ENCODE results near the gene EDEM3.
"Not testable (repeated sequence)": the region's sequence is repeated elsewhere in the genome, so short reads cannot be mapped to it uniquely, and the experiment has no call there.

Gene EDEM3

GRCh38 chr1:184768467-184768866 lies 13.8 kb upstream of the EDEM3 start:
- DNase-seq (ENCODE audit: low spot score), result no peak

- no peak for DNase-seq (ENCODE audit: low spot score)
Measured at GRCh38 chr1:184767591-184767990, 12.9 kb upstream of the EDEM3 start.

GRCh38 chr1:184764483-184764882 lies 9.8 kb upstream of the EDEM3 start:
- DNase-seq (ENCODE audit: low spot score), result no peak

- not testable (repeated sequence) for DNase-seq (ENCODE audit: low spot score)
Measured at GRCh38 chr1:184763520-184763919, 8.9 kb upstream of the EDEM3 start.

GRCh38 chr1:184761969-184762485 lies 7.4 kb upstream of the EDEM3 start:
- DNase-seq (ENCODE audit: low spot score), result no peak

- DNase-seq (ENCODE audit: low spot score), result no peak
Measured at GRCh38 chr1:184759651-184760050, 5.0 kb upstream of the EDEM3 start.

GRCh38 chr1:184759112-184759511 lies 4.5 kb upstream of the EDEM3 start:
- DNase-seq (ENCODE audit: low spot score), result no peak

GRCh38 chr1:184757891-184758290 lies 3.2 kb upstream of the EDEM3 start:
- no peak for DNase-seq (ENCODE audit: low spot score)

- DNase-seq (ENCODE audit: low spot score), result no peak
Measured at GRCh38 chr1:184757406-184757805, 2.7 kb upstream of the EDEM3 start.

GRCh38 chr1:184755226-184756065 lies 788 bp upstream of the EDEM3 start:
- DNase-seq (ENCODE audit: low spot score), result no peak

GRCh38 chr1:184753608-184754475 lies 816 bp downstream of the EDEM3 start:
- DNase-seq (ENCODE audit: low spot score), result no peak

- DNase-seq (ENCODE audit: low spot score), result no peak
Measured at GRCh38 chr1:184753117-184753516, 1.5 kb downstream of the EDEM3 start.

- DNase-seq (ENCODE audit: low spot score), result no peak
Measured at GRCh38 chr1:184752656-184753055, 2.0 kb downstream of the EDEM3 start.

GRCh38 chr1:184748740-184749139 lies 5.9 kb downstream of the EDEM3 start:
- no peak for DNase-seq (ENCODE audit: low spot score)

GRCh38 chr1:184747089-184747955 lies 7.3 kb downstream of the EDEM3 start:
- no peak for DNase-seq (ENCODE audit: low spot score)

GRCh38 chr1:184745929-184746638 lies 8.6 kb downstream of the EDEM3 start:
- DNase-seq (ENCODE audit: low spot score), result no peak

- no peak for DNase-seq (ENCODE audit: low spot score)
Measured at GRCh38 chr1:184745110-184745509, 9.5 kb downstream of the EDEM3 start.

- no peak for DNase-seq (ENCODE audit: low spot score)
Measured at GRCh38 chr1:184743062-184743756, 11.4 kb downstream of the EDEM3 start.

- DNase-seq (ENCODE audit: low spot score), result no peak
Measured at GRCh38 chr1:184740344-184740743, 14.3 kb downstream of the EDEM3 start.

GRCh38 chr1:184739796-184740195 lies 14.9 kb downstream of the EDEM3 start:
- no peak for DNase-seq (ENCODE audit: low spot score)

- no peak for DNase-seq (ENCODE audit: low spot score)
Measured at GRCh38 chr1:184739070-184739469, 15.6 kb downstream of the EDEM3 start.

Data from ecto neural progenitor cell (in vitro differentiated cells).